ENCODE results near the gene RBM4B. TPM values are rescaled to one million over a fixed set of nuclear protein-coding genes. Genes with fewer than 3 reads are reported as not detected.

RBM4B gene
- total RNA-seq, 1 donor from 2014 or later, result 20.3 TPM

DNA sequence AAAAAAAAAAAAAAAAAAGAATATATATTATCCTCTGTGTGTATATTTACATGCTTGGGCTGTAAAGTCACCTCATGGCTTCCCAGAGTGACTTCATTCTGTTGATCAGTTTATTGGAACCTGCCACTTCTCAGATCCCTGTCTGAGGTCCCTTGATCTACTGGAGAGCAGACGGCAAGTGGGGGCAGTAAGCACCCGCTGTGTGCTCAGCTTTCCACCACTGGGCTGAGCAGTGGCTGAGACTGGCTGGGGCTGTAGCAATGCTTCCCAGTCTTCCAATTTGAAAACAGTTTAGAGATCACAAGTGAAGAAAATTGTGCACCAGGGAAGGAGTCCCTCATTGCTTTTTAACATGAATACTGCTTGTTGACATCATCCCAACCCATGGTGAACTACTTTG, 6.9 kb upstream of the RBM4B start:
- Histone ChIP-seq H4K20me1 (ENCODE audit: insufficient read depth, low read length) (no peaks in the 10 kb centered on the region), H3K27me3 (ENCODE audit: insufficient read depth, low read length) (no peaks in the 10 kb centered on the region), H2AFZ (ENCODE audit: low read depth, low read length) (no peak overlapping the region), H3K9ac (ENCODE audit: low read length) (no peak overlapping the region), H3K79me2 (ENCODE audit: insufficient read depth, low read length) (no peaks in the 10 kb centered on the region), H3K27ac (ENCODE audit: low read depth, low read length) (no peak overlapping the region), H3K4me2 (ENCODE audit: low read length) (no peak overlapping the region), H3K36me3 (ENCODE audit: insufficient read depth, low read length) (no peaks in the 10 kb centered on the region), H3K9me3 (ENCODE audit: insufficient read depth, low read depth, low read length) (no peaks in the 10 kb centered on the region), H3K4me1 (ENCODE audit: insufficient read depth, low read length) (no peaks in the 10 kb centered on the region), H3K4me3 (ENCODE audit: insufficient read depth, low read depth, low read length) (no peak overlapping the region)
- Mint-ChIP-seq H3K36me3 (ENCODE audit: low read depth, unreplicated experiment) (peaks cover 19% of the 10 kb centered on the region), H3K4me1 (ENCODE audit: low read depth, unreplicated experiment) (peaks cover 5% of the 10 kb centered on the region), H3K4me3 (ENCODE audit: unreplicated experiment) (no peak overlapping the region), H3K9me3 (ENCODE audit: unreplicated experiment) (no peaks in the 10 kb centered on the region), H3K27me3 (ENCODE audit: low read depth, unreplicated experiment) (no peaks in the 10 kb centered on the region), H3K27ac (ENCODE audit: unreplicated experiment) (no peak overlapping the region)
- no peak for FAIRE-seq
- TF ChIP-seq, protein P1, sequence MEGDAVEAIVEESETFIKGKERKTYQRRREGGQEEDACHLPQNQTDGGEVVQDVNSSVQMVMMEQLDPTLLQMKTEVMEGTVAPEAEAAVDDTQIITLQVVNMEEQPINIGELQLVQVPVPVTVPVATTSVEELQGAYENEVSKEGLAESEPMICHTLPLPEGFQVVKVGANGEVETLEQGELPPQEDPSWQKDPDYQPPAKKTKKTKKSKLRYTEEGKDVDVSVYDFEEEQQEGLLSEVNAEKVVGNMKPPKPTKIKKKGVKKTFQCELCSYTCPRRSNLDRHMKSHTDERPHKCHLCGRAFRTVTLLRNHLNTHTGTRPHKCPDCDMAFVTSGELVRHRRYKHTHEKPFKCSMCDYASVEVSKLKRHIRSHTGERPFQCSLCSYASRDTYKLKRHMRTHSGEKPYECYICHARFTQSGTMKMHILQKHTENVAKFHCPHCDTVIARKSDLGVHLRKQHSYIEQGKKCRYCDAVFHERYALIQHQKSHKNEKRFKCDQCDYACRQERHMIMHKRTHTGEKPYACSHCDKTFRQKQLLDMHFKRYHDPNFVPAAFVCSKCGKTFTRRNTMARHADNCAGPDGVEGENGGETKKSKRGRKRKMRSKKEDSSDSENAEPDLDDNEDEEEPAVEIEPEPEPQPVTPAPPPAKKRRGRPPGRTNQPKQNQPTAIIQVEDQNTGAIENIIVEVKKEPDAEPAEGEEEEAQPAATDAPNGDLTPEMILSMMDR (IDR thresholded peaks at IDR 0.05; ENCODE audit: insufficient read depth, low read depth, low read length), result no peak
- no peak for TF ChIP-seq EZH2 (IDR thresholded peaks at IDR 0.05; ENCODE audit: insufficient read depth, low read length)
- DNase-seq (ENCODE audit: low read depth), result no peak

DNA sequence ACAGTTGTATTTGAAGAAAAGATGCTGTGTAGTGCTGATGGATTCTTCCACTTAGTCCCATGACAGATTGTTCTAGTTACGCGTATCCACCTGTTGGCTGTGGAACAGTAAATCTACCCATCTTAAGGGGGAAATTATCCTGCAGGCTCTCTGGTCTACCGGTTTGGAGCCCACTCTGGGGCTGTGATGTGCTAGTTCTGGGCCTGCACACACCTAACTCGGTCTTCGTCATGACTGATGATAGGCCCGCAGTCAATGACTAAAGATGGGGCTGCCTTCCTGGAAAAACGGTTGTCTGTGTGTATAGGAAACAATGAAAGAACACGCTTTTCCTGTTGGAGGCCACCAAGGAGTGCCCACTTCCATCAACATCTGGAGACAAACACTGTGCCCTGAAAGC, 6.2 kb upstream of the RBM4B start:
- H3K27me3 ChIP-seq (ENCODE audit: insufficient read depth, low read length), result no peaks in the 10 kb centered on the region
- no peak overlapping the region for H3K9ac ChIP-seq (ENCODE audit: low read length)
- H3K9me3 ChIP-seq (ENCODE audit: insufficient read depth, low read depth, low read length), result no peaks in the 10 kb centered on the region
- no peak overlapping the region for H3K4me3 ChIP-seq (ENCODE audit: insufficient read depth, low read depth, low read length)
- H3K36me3 ChIP-seq (ENCODE audit: insufficient read depth, low read length), result no peaks in the 10 kb centered on the region
- FAIRE-seq (no peak), DNase-seq (ENCODE audit: low read depth) (no peak)
- no peaks in the 10 kb centered on the region for H3K27me3 Mint-ChIP-seq (ENCODE audit: low read depth, unreplicated experiment)
- TF ChIP-seq, protein P1 (IDR thresholded peaks at IDR 0.05; ENCODE audit: insufficient read depth, low read depth, low read length), result no peak
- TF ChIP-seq EZH2 (IDR thresholded peaks at IDR 0.05; ENCODE audit: insufficient read depth, low read length), result no peak
- no peak overlapping the region for H3K27ac Mint-ChIP-seq (ENCODE audit: unreplicated experiment)
- no peak overlapping the region for H3K4me2 ChIP-seq (ENCODE audit: low read length)
- no peak overlapping the region for H2AFZ ChIP-seq (ENCODE audit: low read depth, low read length)
- no peak overlapping the region for H3K27ac ChIP-seq (ENCODE audit: low read depth, low read length)
- no peak overlapping the region for H3K4me3 Mint-ChIP-seq (ENCODE audit: unreplicated experiment)
- peaks cover 5% of the 10 kb centered on the region for H3K4me1 Mint-ChIP-seq (ENCODE audit: low read depth, unreplicated experiment)
- H3K79me2 ChIP-seq (ENCODE audit: insufficient read depth, low read length), result no peaks in the 10 kb centered on the region
- H4K20me1 ChIP-seq (ENCODE audit: insufficient read depth, low read length), result no peaks in the 10 kb centered on the region
- H3K4me1 ChIP-seq (ENCODE audit: insufficient read depth, low read length), result no peaks in the 10 kb centered on the region
- H3K9me3 Mint-ChIP-seq (ENCODE audit: unreplicated experiment), result no peaks in the 10 kb centered on the region
- H3K36me3 Mint-ChIP-seq (ENCODE audit: low read depth, unreplicated experiment), result peaks cover 19% of the 10 kb centered on the region

DNA sequence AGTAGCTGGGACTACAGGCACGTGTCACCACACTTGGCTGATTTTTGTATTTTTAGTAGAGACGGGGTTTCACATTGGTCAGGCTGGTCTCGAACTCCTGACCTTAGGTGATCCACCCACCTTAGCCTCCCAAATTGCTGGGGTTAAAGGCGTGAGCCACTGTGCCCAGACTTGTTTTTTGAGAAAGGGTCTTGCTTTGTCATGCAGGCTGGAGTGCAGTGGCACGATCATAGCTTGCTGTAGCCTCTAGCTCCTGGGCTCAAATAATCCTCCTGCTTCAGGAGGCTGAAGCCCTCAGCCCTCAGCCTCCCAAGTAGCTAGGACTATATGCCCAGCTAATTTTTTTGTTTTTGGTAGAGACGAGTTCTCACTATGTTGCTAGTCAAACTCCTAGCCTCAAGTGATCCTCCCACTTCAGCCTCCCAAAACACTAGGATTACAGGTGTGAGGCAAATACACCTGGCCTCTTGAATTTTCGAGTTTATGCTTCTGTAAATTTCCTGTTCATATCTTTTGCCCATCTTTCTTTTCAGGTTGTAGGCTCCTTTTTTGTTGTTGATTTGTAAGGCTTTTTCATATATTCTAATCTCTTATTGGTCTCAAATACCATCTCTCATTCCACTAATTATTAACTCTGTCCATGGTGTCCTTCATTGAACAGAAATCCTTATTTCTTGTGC, 3.4 kb upstream of the RBM4B start:
- TF ChIP-seq EZH2 (IDR thresholded peaks at IDR 0.05; ENCODE audit: insufficient read depth, low read length), result no peak
- TF ChIP-seq, protein P1 (IDR thresholded peaks at IDR 0.05; ENCODE audit: insufficient read depth, low read depth, low read length), result no peak
- FAIRE-seq, result no peak
- no peak overlapping the region for H3K27ac Mint-ChIP-seq (ENCODE audit: unreplicated experiment)

More for the DNA sequence above, 3.4 kb upstream of the RBM4B start:
- no peak overlapping the region for H3K27ac ChIP-seq (ENCODE audit: low read depth, low read length)
- peaks cover 7% of the 10 kb centered on the region for H3K4me1 Mint-ChIP-seq (ENCODE audit: low read depth, unreplicated experiment)
- H3K4me1 ChIP-seq (ENCODE audit: insufficient read depth, low read length), result peaks cover 17% of the 10 kb centered on the region
- no peaks in the 10 kb centered on the region for H3K27me3 ChIP-seq (ENCODE audit: insufficient read depth, low read length)
- peaks cover 3% of the 10 kb centered on the region for H3K36me3 ChIP-seq (ENCODE audit: insufficient read depth, low read length)
- H3K4me3 Mint-ChIP-seq (ENCODE audit: unreplicated experiment), result no peak overlapping the region
- H2AFZ ChIP-seq (ENCODE audit: low read depth, low read length), result no peak overlapping the region
- H3K79me2 ChIP-seq (ENCODE audit: insufficient read depth, low read length), result peaks cover 11% of the 10 kb centered on the region
- DNase-seq (ENCODE audit: low read depth), result no peak
- peaks cover 16% of the 10 kb centered on the region for H3K36me3 Mint-ChIP-seq (ENCODE audit: low read depth, unreplicated experiment)
- H3K9ac ChIP-seq (ENCODE audit: low read length), result no peak overlapping the region
- no peaks in the 10 kb centered on the region for H3K27me3 Mint-ChIP-seq (ENCODE audit: low read depth, unreplicated experiment)
- peaks cover 3% of the 10 kb centered on the region for H4K20me1 ChIP-seq (ENCODE audit: insufficient read depth, low read length)
- H3K9me3 Mint-ChIP-seq (ENCODE audit: unreplicated experiment), result no peaks in the 10 kb centered on the region
- no peak overlapping the region for H3K4me3 ChIP-seq (ENCODE audit: insufficient read depth, low read depth, low read length)
- no peaks in the 10 kb centered on the region for H3K9me3 ChIP-seq (ENCODE audit: insufficient read depth, low read depth, low read length)
- H3K4me2 ChIP-seq (ENCODE audit: low read length), result no peak overlapping the region

Data from astrocyte (in vitro differentiated cells and primary cell).